SK-MEL-5 (cell line): Measurements from ENCODE around the gene SARDH. TPM values are rescaled to one million over a fixed set of nuclear protein-coding genes. Genes with fewer than 3 reads are reported as not detected.

Experiments used
- DNase-seq: peaks from one replicate; pipeline ENCODE4 v3.0.0-alpha.2; 2016; ENCODE audit warnings: low read depth, low spot score
- in situ Hi-C: cut with HindIII; loops from 2 replicates; pipeline ENCODE4 v1.10.0; 2016; ENCODE audit warnings: low sequenced_read_pairs, high pct_unique_total_duplicates, low pct_unique_long_range_greater_than_20kb
- total RNA-seq: library from RNA; depleted of rRNA; stranded (reverse); fragments of >200 nt; shearing (Covaris generic); gene quantifications from 2 replicates; pipeline ENCODE4 v1.2.3, GENCODE V29; 2014

Gene SARDH
- total RNA-seq, 1 experiment from 2014 or later = 0.61 TPM

DNA sequence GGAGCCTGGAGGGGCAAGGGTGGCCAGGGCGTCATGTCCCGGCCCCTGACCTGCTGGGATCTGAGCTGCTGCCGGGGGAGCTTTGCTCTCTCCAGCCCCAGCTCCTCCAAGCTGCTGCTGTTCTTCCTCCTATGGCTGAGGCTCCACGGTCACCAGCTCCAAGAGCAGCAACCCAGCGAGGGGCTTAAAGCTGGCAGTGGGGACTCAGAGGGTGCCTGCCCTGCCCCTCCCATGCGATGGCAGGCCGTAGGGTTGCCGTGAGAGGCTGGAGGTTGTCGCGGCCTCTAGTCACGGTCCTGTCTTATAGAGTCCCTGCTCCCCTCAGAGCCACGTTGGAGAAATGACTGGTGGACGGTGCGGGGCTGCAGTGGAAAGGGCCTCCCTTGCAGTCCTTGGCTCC is 82.5 kb downstream of the SARDH start:
- in situ Hi-C loops = no loop called here
- DNase-seq = no peak

DNA sequence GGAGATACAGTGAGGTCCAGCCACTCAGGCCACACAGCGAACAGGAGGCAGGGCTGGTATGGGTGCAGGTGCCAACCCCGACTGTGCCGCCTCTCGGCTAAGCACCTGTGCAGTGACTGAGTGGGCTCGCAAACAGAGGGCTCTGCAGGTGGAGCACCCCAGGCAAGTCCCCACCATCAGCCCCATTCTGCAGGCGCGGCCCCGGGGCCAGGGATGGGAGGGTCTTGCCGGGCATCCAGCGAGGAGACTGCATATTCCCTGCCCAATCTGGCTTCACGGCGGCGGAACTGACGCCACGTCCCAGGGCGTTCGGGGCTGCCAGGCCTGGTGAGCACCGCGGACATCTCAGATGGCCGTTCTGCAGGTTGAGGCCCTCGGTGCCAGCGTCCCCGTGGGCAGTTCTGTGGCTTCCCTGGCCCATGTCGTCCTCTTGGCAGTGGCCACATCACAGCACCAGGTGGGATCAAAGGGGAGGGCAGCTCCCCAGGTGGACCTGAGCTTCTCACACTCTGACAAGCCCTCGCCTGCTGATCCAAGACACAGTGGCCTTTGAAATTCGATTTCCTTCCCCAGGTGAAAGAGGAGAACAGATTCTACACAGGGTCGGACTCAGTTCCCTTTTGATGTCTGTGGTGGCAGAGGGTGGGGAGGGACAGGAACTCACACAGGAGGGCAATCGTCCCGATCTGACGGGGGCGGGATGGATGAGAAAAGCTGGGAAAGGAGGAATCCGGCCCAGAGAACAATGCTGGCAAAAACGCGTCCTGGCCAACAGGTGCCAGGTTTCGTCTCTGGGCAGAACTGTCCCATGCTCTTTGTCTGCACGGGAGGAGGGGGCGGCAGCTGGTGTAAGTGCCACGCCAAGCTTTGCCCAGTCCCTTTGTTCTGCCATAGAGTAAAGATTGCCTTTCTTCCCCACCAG is 83.2 kb downstream of the SARDH start:
- in situ Hi-C loops = no loop called here
- DNase-seq = no peak

GRCh38 chr9:133653638-133654037 is 84.5 kb downstream of the SARDH start:
- no peak for DNase-seq
- in situ Hi-C loops = no loop called here

DNA sequence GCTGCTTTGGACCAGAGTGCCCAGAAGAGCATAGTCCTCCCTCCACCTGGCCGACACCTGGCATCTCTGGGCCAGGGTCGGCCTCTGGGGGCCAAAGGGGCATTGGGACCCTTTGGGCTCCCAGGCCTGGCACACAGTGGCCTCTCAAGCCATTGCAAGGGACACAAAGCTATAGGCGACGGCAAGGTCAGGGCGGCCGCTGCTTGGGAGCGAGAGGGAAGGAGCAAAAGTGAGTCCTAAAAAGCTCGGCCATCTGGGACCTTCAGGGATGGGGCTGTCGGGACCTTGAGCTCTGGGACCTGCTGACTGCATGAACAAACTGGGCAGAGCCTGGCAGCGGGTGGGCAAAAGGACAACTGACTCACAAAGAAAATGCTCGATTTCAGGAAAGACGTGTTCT is 88.1 kb downstream of the SARDH start:
- in situ Hi-C loops = no loop called here
- DNase-seq = no peak

DNA sequence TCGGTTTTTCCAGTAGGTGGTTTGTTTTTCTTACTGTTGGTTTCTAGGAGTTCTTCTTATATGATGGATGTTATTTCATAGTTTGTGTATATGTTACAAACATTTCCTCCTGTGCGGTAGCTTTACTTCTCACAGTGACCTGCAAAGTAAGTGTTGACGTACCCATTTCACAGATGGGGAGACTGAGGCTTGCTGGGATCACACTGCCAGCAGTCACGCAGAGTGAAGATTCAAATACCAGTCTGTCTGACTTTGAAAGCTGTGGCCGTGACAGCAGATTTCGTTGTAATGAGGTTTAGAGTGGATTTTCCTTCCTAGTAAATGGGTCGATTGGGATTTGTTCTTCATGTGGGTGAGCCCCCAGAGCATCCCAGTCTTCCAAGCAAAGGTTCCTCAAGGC is 89.0 kb downstream of the SARDH start:
- in situ Hi-C loops = no loop called here
- DNase-seq = no peak

- no peak for DNase-seq
- in situ Hi-C loops = no loop called here
These were observed 90.2 kb downstream of the SARDH start for GRCh38 chr9:133647765-133648469.

- in situ Hi-C loops = no loop called here
- DNase-seq = no peak
These were observed 91.0 kb downstream of the SARDH start for GRCh38 chr9:133647148-133647547.

DNA sequence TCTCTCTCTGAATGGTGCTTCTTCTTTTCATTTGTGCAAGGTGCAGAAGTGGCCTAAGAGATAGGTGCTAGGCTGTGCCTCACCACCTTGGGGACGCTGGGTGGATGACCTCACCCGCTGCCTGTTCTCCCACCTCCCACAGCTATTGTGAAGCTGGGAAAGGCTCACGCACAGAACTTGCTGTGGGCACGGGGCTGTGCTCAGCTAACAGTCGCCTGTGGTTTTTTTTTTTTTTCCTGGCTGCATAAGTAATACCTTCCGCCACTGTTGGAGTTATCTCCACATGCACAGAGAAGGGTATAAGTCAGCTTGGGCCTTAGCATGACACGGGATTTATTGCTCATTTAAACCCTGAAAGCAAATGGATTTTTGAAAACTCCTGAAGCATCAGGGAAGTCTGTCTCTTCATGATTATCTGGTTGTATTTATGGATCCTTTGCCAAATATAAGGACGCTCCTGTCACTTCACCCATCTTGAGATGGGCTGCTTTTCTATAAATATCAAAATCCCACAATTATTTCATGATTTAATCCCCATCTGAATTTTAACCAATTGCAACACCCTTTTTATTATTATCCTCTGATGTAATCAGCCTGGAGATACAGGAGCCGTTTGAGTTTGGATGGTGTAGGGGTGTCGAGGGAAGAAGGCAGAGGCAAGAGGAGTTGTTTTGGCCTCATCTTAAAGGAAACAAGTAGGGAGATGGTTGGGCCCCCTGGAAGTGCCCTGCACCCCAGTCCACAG is 93.0 kb downstream of the SARDH start:
- in situ Hi-C loops = no loop called here

GRCh38 chr9:133643978-133644760 is 94.0 kb downstream of the SARDH start:
- in situ Hi-C loops = no loop called here
- no peak for DNase-seq

More for the DNA sequence above, 93.0 kb downstream of the SARDH start:
- no peak for DNase-seq

GRCh38 chr9:133643362-133643755 is 94.8 kb downstream of the SARDH start:
- in situ Hi-C loops = no loop called here
- DNase-seq = no peak

DNA sequence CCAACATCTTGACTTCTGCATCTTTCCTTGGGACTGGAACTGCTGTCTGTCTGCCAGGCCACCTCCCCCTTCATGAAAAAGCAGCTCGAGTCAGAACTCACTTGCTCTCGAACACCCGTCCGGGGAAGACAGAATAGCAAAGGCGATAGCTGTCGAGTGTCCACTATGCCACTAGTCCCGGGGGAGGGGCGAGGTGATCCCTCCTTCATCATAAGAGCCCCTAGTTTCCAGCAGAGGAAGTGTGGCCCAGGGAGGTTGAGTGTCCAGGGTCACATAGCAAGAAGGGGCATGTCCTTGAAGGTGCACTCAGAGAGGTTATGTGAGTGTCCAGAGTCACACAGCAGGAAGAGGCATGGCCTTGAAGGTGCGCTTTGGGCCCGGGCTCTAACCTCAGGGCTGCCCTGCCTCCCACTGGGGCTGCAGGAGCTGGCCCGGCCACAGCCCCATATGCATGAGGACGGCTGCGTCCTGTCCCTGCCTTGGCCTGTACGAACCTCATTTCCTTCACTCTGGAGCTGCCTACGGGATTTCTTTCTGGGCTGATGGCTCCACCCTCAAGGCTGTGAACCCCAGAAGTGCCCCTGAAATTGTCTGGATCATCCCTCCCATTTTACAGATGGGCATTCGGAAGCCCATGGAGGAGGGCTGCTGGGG is 95.3 kb downstream of the SARDH start:
- DNase-seq = no peak
- in situ Hi-C loops = no loop called here

DNA sequence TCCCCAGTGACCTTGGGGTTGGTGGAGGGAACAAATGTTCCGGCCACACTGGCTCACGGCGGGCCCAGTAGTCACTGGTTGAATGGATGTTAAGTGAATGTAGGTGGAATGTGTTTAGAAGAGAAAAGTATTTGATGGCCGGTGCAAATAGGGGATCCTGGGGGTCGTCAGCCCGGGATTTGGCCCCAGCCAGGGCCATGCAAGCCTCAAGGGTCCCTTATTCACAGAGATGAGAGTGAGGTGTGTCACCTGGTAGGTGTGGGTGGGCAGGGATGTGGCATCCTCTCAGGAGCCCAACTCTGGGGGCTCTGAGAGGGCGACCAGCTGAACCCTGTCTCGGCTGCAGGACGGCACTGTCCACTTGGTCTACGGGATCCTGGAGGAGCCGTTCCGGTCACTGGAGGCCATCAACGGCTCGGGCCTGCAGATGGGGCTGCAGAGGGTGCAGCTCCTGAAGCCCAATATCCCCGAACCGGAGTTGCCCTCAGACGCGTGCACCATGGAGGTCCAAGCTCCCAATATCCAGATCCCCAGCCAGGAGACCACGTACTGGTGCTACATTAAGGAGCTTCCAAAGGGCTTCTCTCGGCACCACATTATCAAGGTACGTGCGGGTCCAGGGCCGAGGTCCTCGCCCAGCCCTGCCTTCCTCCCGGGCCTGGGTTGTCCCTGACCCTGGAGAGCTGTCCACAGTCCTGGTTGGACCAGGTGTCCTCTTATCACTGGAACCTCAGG is 96.1 kb downstream of the SARDH start:
- in situ Hi-C loops = no loop called here
- no peak for DNase-seq

GRCh38 chr9:133641396-133641655 is 96.8 kb downstream of the SARDH start:
- no peak for DNase-seq

DNA sequence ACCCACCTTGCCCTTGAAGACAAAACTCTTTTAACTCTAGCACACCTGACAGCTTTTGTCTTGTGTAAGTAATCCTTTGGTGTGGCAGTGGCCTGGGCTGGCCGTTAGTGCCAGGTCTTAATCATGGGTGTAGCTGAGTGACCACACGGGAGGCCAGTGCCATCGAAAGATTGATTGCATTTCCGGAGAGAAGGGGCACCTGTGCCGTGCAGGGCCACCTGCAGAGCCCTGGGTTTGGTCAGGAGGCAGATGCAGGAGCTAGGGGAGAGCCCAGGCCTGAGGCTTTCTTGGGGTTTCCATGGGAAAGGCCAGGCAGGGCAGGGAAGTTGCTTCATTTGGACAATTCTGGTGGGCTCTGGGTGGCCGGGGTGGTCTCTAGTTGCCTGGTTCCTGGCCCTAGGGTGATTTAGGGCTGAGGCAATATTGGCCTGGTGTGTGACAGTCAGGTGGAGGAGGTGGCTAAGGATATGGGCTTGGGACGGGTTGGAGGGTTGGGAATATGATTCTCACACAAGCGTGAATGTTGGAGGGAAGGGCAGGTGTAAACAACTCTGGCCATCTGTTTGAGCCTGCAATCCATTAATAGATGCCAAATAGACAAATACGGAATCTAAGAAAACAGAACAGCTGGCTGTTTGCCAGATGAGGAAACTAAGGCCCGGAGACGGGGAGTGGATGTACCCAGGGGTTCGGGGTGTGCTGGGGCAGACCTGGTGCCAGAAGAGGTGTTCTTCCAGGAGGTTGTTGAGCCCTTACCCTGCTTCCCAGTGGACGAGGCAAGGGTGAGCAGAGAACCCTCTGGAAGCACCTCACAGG is 97.4 kb downstream of the SARDH start:
- in situ Hi-C loops = no loop called here
- no peak for DNase-seq

More at GRCh38 chr9:133641396-133641655, 96.8 kb downstream of the SARDH start:
- in situ Hi-C loops = no loop called here

DNA sequence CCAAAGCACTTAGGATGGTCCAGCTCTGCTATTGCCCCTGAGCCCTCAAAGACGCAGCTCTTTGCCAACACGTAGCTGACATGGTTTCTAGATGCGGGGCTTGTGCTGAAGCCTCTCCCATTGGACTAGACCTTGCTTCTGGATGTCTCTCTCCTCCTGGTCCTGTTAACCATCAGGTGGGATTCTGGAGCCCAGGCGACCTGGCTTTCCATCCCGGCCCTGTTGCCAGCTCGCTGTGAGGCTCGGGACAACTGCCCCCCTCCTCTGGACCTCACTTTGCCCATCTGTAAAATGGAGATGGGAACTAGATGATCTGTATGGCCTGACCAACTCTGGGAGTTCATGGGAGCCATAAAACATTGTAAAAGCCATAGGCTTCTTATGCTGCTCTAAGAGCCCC is 98.0 kb downstream of the SARDH start:
- DNase-seq = no peak

GRCh38 chr9:133639613-133640012 is 98.5 kb downstream of the SARDH start:
- in situ Hi-C loops = no loop called here
- DNase-seq = no peak

More for the DNA sequence above, 98.0 kb downstream of the SARDH start:
- in situ Hi-C loops = no loop called here
